ENCODE results near the gene DNAH3.
"Not testable (repeated sequence)": the region's sequence is repeated elsewhere in the genome, so short reads cannot be mapped to it uniquely, and the experiment has no call there.

The DNAH3 gene

GRCh38 chr16:20937736-20938135, 212.9 kb downstream of the DNAH3 start:
- DNase-seq, result no peak

- no peak for DNase-seq
These were observed 217.1 kb downstream of the DNAH3 start for GRCh38 chr16:20933589-20933988.

- no peak for DNase-seq
These were observed 219.5 kb downstream of the DNAH3 start for GRCh38 chr16:20931066-20931600.

GRCh38 chr16:20930365-20930690, 220.3 kb downstream of the DNAH3 start:
- no peak for DNase-seq

GRCh38 chr16:20929676-20930364, 220.8 kb downstream of the DNAH3 start:
- not testable (repeated sequence) for DNase-seq

- DNase-seq, result no peak
These were observed 221.8 kb downstream of the DNAH3 start for GRCh38 chr16:20928774-20929411.

- DNase-seq, result no peak
These were observed 224.9 kb downstream of the DNAH3 start for GRCh38 chr16:20925751-20926150.

- DNase-seq, result no peak
These were observed 226.8 kb downstream of the DNAH3 start for GRCh38 chr16:20923876-20924275.

- no peak for DNase-seq
These were observed 229.8 kb downstream of the DNAH3 start for GRCh38 chr16:20920799-20921198.

GRCh38 chr16:20920091-20920490, 230.6 kb downstream of the DNAH3 start:
- no peak for DNase-seq

- DNase-seq, result no peak
These were observed 232.0 kb downstream of the DNAH3 start for GRCh38 chr16:20918486-20919239.

GRCh38 chr16:20916942-20917341, 233.7 kb downstream of the DNAH3 start:
- no peak for DNase-seq

GRCh38 chr16:20916289-20916688, 234.4 kb downstream of the DNAH3 start:
- no peak for DNase-seq

- DNase-seq, result no peak
These were observed 239.3 kb downstream of the DNAH3 start for GRCh38 chr16:20911361-20911760.

- DNase-seq, result no peak
These were observed 239.8 kb downstream of the DNAH3 start for GRCh38 chr16:20910781-20911321.

- DNase-seq, result no peak
These were observed 244.0 kb downstream of the DNAH3 start for GRCh38 chr16:20906341-20907255.

- DNase-seq, result no peak
These were observed 245.1 kb downstream of the DNAH3 start for GRCh38 chr16:20905576-20905975.

- no peak for DNase-seq
These were observed 246.1 kb downstream of the DNAH3 start for GRCh38 chr16:20904507-20905081.

GRCh38 chr16:20903899-20904506, 246.6 kb downstream of the DNAH3 start:
- DNase-seq, result no peak

- DNase-seq, result no peak
These were observed 247.3 kb downstream of the DNAH3 start for GRCh38 chr16:20903116-20903898.

- no peak for DNase-seq
These were observed 248.2 kb downstream of the DNAH3 start for GRCh38 chr16:20902426-20902825.
